ENCODE results near the gene BIRC3.
A peak's percentile ranks its signal among the peaks of the same experiment; 100 is the strongest.

Gene BIRC3

DNA sequence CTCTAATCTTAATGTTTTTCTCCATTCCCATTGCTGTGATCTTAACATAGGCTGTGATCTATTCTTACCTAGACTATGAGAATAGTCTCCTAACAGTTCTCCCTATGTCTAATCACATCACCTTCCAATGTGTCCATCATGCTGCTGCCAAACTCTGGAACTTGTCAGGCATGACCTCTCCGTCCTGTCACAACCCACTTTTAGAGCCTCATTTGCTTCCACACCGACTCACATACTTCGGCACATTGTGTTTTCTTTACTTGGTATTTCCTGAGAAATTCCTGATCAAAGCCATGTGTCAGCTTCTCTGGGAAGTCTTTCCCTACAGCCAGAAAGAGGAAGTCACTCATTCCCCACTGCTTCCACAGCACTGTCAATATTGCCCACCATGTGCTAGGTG is 40.5 kb upstream of the BIRC3 start:
- H3K36me3 ChIP-seq: no peaks in the 10 kb centered on the region
- no peaks in the 10 kb centered on the region for H3K27me3 ChIP-seq
- no peaks in the 10 kb centered on the region for H3K4me1 ChIP-seq
- no peak overlapping the region for H3K27ac ChIP-seq
- H3K4me2 ChIP-seq: no peak overlapping the region
- no peaks in the 10 kb centered on the region for H3K9me3 ChIP-seq (replicated peaks in 1 of 11)
- H3K9ac ChIP-seq: no peak overlapping the region
- no peak overlapping the region for H3K4me3 ChIP-seq
- no peak for TF ChIP-seq Cebpa-rat (IDR thresholded peaks at IDR 0.05)
- no peaks in the 10 kb centered on the region for H4K20me1 ChIP-seq

DNA sequence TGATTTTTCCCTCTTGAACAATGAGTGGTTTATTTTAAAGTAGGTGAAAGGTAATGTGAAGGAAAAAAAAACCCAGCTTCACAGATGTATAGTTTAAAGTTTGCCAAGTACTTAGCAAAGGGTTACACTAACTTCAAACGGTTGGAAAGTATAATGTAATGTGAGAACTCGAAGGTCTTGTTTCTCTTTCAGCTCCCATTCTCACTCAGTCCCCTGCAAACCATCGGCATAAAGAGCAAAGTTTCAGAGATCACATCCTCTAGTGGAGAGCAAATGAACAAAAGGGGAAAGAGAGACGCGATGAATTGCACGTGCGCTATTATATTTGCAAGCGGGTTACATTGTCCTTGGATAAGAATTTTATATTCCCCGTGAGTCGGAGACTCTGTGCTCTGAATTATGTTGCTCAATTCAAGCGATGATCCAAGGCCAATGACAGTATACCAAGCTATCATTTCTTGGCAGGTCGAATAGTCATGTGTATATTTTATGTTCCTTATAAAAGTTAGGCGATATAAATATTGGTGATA is 37.6 kb upstream of the BIRC3 start:
- H3K27me3 ChIP-seq: no peaks in the 10 kb centered on the region
- peaks cover 0 to 15% (median 0%) of the 10 kb centered on the region in 10 experiments; a peak in 5 of 20 replicates for H3K4me1 ChIP-seq
- no peak for TF ChIP-seq Cebpa-rat (IDR thresholded peaks at IDR 0.05)
- no peaks in the 10 kb centered on the region for H3K36me3 ChIP-seq
- no peaks in the 10 kb centered on the region for H4K20me1 ChIP-seq
- H3K9me3 ChIP-seq (replicated peaks in 1 of 11): no peaks in the 10 kb centered on the region
- H3K4me2 ChIP-seq: no peak overlapping the region
- H3K27ac ChIP-seq: no peak overlapping the region
- no peak overlapping the region for H3K4me3 ChIP-seq
- H3K9ac ChIP-seq: no peak overlapping the region

DNA sequence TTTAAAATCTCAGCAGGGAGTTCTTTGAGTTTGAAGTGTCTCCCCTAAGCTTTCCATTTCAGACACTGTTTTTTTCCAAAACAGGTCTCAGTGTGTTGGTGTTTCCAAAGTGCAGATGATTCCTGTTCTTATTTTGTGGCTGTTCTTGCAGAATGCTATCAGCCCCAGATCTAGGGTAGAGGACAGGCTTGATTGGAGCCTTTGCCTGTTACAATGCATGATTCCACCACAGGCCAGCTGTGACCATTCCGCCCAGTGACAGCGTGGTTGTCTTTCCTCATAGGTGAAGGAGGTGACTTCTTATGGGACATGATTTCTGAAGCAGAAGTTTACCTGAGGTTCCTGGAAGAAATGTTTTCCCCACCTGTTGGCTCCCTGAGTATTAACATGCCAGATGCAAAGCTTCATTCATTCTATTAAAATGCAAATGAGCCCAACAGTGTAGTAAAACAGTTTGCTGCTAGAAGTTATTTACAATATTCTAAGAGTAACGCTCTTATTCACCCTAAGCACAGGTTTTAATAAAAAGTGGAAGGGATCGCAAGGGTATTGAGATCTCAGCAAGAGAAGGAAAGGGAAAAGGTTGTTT is 36.9 kb upstream of the BIRC3 start:
- Histone ChIP-seq H3K9ac (no peak overlapping the region), H3K27ac (no peak overlapping the region), H3K9me3 (replicated peaks in 1 of 11) (no peaks in the 10 kb centered on the region), H3K4me1 (peaks cover 0 to 15% (median 0%) of the 10 kb centered on the region in 10 experiments; a peak in 5 of 20 replicates), H3K4me3 (no peak overlapping the region), H3K36me3 (no peaks in the 10 kb centered on the region), H4K20me1 (no peaks in the 10 kb centered on the region), H3K27me3 (no peaks in the 10 kb centered on the region), H3K4me2 (no peak overlapping the region)
- TF ChIP-seq Cebpa-rat (IDR thresholded peaks at IDR 0.05): no peak

DNA sequence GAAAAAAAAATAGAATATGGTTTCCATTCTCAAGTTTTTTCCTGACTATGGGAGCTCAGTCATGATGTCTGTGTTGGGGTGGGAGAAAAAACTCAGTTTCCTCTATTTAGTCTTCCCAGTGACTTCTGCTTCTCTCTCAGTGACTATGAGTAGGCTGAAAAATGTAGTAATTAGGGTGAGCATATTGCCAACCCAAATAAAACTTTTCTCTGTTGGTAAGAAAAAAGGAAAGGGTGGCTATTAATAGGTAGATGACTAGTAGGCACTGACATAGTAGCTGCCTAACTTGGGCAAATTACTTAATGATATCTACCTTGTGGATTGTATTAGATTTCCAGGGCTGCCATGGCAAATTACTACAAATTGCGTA is 34.2 kb upstream of the BIRC3 start:
- no peaks in the 10 kb centered on the region for H4K20me1 ChIP-seq
- no peaks in the 10 kb centered on the region for H3K27me3 ChIP-seq
- peak overlapping the region in 2 of 11 experiments; percentile 32 to 52; a peak in 2 of 22 replicates for H3K27ac ChIP-seq
- peak overlapping the region in 3 of 11 experiments; percentile 1 to 48 (median 43); a peak in 4 of 22 replicates for H3K4me2 ChIP-seq
- peaks cover 0 to 27% (median 2%) of the 10 kb centered on the region in 10 experiments; a peak in 10 of 20 replicates for H3K4me1 ChIP-seq
- H3K4me3 ChIP-seq: no peak overlapping the region
- TF ChIP-seq Cebpa-rat (IDR thresholded peaks at IDR 0.05): no peak
- H3K9ac ChIP-seq: no peak overlapping the region
- H3K36me3 ChIP-seq: no peaks in the 10 kb centered on the region
- H3K9me3 ChIP-seq (replicated peaks in 1 of 11): no peaks in the 10 kb centered on the region

DNA sequence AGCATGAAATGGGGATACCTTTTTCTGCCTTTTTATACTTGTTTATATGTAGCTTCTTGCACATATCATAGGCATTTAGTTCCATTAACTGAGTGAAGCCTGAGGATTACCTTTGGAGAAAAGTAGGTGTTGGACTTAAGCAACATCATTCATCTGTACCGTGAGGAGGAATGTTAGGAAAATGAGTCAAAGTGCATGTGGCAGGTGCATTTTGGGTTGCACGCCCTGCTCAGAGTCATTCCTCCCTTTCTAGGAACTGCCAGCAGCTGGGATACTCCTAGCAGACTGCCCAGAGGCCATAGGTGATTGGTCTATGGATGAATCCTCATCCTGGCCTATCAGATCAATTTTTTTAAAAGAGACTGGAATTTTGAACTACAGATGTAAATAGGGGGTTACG is 33.3 kb upstream of the BIRC3 start:
- peaks cover 0 to 27% (median 7%) of the 10 kb centered on the region in 10 experiments; a peak in 10 of 20 replicates for H3K4me1 ChIP-seq
- no peak for TF ChIP-seq Cebpa-rat (IDR thresholded peaks at IDR 0.05)

DNA sequence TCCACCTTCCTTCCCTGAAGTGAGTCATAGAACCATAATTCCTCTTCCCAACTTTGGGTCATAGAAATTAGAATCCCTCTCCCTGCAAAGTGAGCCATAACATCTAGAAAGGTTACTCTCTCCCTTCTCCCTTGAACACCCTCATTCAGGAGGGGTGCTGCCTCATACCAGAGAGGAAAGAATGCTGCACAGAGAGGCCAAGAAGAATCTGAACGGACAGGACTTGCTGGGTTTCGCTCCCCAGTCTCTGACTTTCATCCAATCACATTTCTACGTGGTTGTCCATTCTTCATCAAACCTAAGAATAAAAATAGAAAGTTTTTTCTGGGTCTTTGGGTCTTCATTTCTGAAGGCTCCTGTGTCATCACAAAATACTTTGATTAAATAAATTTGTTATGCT is 31.0 kb upstream of the BIRC3 start:
- no peak for TF ChIP-seq Cebpa-rat (IDR thresholded peaks at IDR 0.05)
- no peak overlapping the region for H3K27ac ChIP-seq
- no peak overlapping the region for H3K4me3 ChIP-seq
- H4K20me1 ChIP-seq: no peaks in the 10 kb centered on the region
- no peaks in the 10 kb centered on the region for H3K27me3 ChIP-seq
- H3K36me3 ChIP-seq: no peaks in the 10 kb centered on the region
- H3K9me3 ChIP-seq (replicated peaks in 1 of 11): no peaks in the 10 kb centered on the region
- no peak overlapping the region for H3K9ac ChIP-seq
- H3K4me1 ChIP-seq: peaks cover 0 to 27% (median 7%) of the 10 kb centered on the region in 10 experiments; a peak in 10 of 20 replicates
- no peak overlapping the region for H3K4me2 ChIP-seq

More for the DNA sequence above, 33.3 kb upstream of the BIRC3 start:
- no peak overlapping the region for H3K9ac ChIP-seq
- H3K36me3 ChIP-seq: no peaks in the 10 kb centered on the region
- no peak overlapping the region for H3K4me3 ChIP-seq
- H4K20me1 ChIP-seq: no peaks in the 10 kb centered on the region
- H3K27me3 ChIP-seq: no peaks in the 10 kb centered on the region
- no peak overlapping the region for H3K4me2 ChIP-seq
- H3K27ac ChIP-seq: no peak overlapping the region
- no peaks in the 10 kb centered on the region for H3K9me3 ChIP-seq (replicated peaks in 1 of 11)

DNA sequence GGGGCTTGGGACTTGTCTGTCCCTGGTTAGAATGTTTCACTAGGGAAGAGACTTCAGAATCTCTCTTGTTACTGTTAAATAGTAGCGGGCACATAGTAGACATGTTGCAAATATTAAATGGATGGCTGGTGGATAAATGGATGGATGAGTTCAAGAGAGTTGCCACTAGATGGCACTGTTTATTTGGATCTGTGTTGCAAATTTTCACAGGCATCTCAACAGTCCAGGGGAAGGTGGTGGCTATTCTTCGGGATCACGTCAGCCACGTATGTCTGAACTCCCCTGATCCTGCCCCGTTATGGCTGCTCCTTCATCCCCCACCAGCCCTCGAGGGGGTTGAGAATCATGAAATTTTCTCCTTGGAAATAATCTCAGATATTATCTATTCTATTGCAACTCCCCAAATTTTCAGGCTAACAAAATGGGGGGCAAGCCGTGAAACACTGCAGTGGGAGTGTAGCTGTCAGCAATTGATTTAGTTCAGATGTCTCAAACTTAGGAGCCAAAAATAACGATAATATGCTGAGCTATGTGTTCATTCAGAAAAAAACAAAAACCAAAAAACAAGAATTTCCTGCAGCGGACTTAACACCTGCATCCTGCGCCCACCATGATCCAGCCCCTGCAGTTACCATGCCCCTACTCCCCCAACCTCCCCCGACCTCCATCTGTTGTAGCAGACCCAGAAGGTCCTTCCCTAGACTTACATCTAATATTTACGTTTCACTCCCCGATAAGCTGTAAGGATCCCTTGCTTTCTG is 29.1 kb upstream of the BIRC3 start:
- Histone ChIP-seq H3K36me3 (no peaks in the 10 kb centered on the region), H3K9ac (no peak overlapping the region), H3K4me3 (no peak overlapping the region), H4K20me1 (no peaks in the 10 kb centered on the region), H3K27ac (peak overlapping the region in 2 of 11 experiments; percentile 28 to 54; a peak in 1 of 22 replicates), H3K4me2 (peak overlapping the region in 8 of 11 experiments; percentile 1 to 48 (median 26); a peak in 6 of 22 replicates), H3K4me1 (peaks cover 0 to 19% (median 7%) of the 10 kb centered on the region in 10 experiments; a peak in 10 of 20 replicates), H3K9me3 (replicated peaks in 1 of 11) (no peaks in the 10 kb centered on the region), H3K27me3 (no peaks in the 10 kb centered on the region)
- TF ChIP-seq Cebpa-rat (IDR thresholded peaks at IDR 0.05): no peak

DNA sequence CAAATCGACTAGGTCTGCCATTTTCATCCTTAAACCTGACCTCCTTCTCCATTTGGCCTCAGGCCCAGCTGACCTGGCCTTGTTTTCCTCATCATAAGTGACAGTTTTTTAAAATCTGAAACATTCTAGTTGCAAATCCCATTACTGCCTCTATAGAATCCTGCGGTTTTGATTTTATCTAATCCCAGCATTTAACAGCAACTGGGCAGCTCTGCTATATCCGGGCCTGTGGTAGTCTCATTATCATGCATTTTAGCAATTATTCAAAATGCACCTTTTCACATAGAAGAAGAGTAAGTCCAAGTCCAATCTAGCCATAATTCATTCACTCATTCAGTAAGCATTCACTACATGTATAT is 28.6 kb upstream of the BIRC3 start:
- H3K36me3 ChIP-seq: no peaks in the 10 kb centered on the region
- no peaks in the 10 kb centered on the region for H3K27me3 ChIP-seq
- peak overlapping the region in 4 of 11 experiments; percentile 2 to 48 (median 22); a peak in 3 of 22 replicates for H3K4me2 ChIP-seq
- no peak overlapping the region for H3K9ac ChIP-seq
- no peaks in the 10 kb centered on the region for H4K20me1 ChIP-seq
- no peak overlapping the region for H3K27ac ChIP-seq
- H3K4me3 ChIP-seq: no peak overlapping the region
- TF ChIP-seq Cebpa-rat (IDR thresholded peaks at IDR 0.05): no peak
- H3K4me1 ChIP-seq: peaks cover 0 to 14% (median 7%) of the 10 kb centered on the region in 10 experiments; a peak in 10 of 20 replicates
- H3K9me3 ChIP-seq (replicated peaks in 1 of 11): no peaks in the 10 kb centered on the region

DNA sequence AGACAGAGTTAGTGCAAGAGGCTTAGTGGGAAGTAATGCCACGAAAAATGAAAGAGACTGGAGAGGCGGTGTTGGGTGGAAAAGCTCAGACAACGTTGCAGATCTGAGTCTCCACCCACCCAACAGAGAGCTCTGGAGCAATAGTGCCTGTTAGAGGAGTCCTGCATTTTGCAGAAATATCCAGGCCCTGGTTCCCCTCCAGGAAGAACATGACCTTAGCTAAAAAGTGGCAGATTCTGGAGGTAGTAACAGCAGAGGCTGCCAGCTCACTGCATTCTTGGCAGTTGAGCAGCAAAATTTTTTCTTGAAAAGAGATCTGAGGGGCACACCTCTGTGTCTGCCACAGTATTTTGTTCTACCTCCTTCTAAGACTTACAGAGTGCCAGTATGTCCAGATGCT is 27.7 kb upstream of the BIRC3 start:
- Histone ChIP-seq H3K4me1 (peaks cover 0 to 17% (median 7%) of the 10 kb centered on the region in 10 experiments; a peak in 10 of 20 replicates), H3K4me3 (no peak overlapping the region), H3K9ac (no peak overlapping the region), H3K4me2 (no peak overlapping the region), H3K9me3 (replicated peaks in 1 of 11) (no peaks in the 10 kb centered on the region), H3K27me3 (no peaks in the 10 kb centered on the region), H3K27ac (no peak overlapping the region), H4K20me1 (no peaks in the 10 kb centered on the region), H3K36me3 (no peaks in the 10 kb centered on the region)
- TF ChIP-seq Cebpa-rat (IDR thresholded peaks at IDR 0.05): no peak
